Colonic mucosa (tissue), 4 donors: ENCODE measurements around the gene TFDP2. TPM values are rescaled to one million over a fixed set of nuclear protein-coding genes. Genes with fewer than 3 reads are reported as not detected.
A peak's percentile ranks its signal among the peaks of the same experiment; 100 is the strongest.

Source experiments
- DNase-seq: peaks from one replicate; pipeline ENCODE4 v3.0.0-alpha.2; 2020
- H3K27ac ChIP-seq: fragments of 200-600 bp; one replicate; pipeline ENCODE4 v1.8.0; 2021
- H3K27me3 ChIP-seq: fragments of 200-600 bp; one replicate; pipeline ENCODE4 v1.8.0; 2021
- H3K36me3 ChIP-seq: fragments of 200-600 bp; one replicate; pipeline ENCODE4 v1.8.0; 2021
- H3K4me1 ChIP-seq: fragments of 200-600 bp; one replicate; pipeline ENCODE4 v1.8.0; 2021; ENCODE audit warnings: mild to moderate bottlenecking
- H3K4me3 ChIP-seq: fragments of 200-600 bp; one replicate; pipeline ENCODE4 v1.8.0; 2021
- H3K9ac ChIP-seq, 2 donors: one replicate each; pipeline ENCODE4 v1.7.0; 2013; ENCODE audit warnings: control low read depth in 2 of 2, low read depth in 2 of 2, low read length in 2 of 2
- H3K9me3 ChIP-seq: fragments of 200-600 bp; one replicate; pipeline ENCODE4 v1.8.0; 2021
- CTCF ChIP-seq: fragments of 200-600 bp; IDR thresholded peaks from one replicate; pipeline ENCODE4 v1.8.0; 2022; ENCODE audit warnings: antibody characterized with exemption, mild to moderate bottlenecking
- intact Hi-C: fragments of 100-400 bp; cut with DNase I; formaldehyde crosslinking; loops from one replicate; pipeline ENCODE4 v1.14.1; 2022
- total RNA-seq, 2 donors: library from RNA; stranded (reverse); fragmentation: NEBNext Ultra II Directional in 1 of 2; extraction: Animal tissue kit (Norgen Biotek cat#: 25700) in 1 of 2; gene quantifications; one replicate each; pipeline ENCODE4 v1.2.1, GENCODE V29; 2021
- donor health status: healthy.
- donor health status: DM: no; HTN: no; CAD: no.
- donor health status: DM: no; HTN: no; CAD: no.

The TFDP2 gene
- total RNA-seq, 2 donors from 2014 or later, result 33.6 to 42.7 TPM

GRCh38 chr3:141959589-141960554, 189.5 kb downstream of the TFDP2 start:
- intact Hi-C loops, result loop anchor here (10.0 kb wide), 1 partner anchor 195 kb away; no protein-coding TSS in a partner anchor
- H3K4me3 ChIP-seq, result no peak overlapping the region
- DNase-seq, result no peak
- H3K9ac ChIP-seq, result no peak overlapping the region
- no peak for TF ChIP-seq CTCF
- no peaks in the 10 kb centered on the region for H3K36me3 ChIP-seq
- no peak overlapping the region for H3K27ac ChIP-seq
- no peaks in the 10 kb centered on the region for H3K9me3 ChIP-seq
- no peaks in the 10 kb centered on the region for H3K4me1 ChIP-seq
- no peaks in the 10 kb centered on the region for H3K27me3 ChIP-seq

- DNase-seq, result no peak
- Histone ChIP-seq H3K27me3 (no peaks in the 10 kb centered on the region), H3K4me1 (peaks cover 8% of the 10 kb centered on the region), H3K27ac (no peak overlapping the region), H3K9ac (no peak overlapping the region), H3K36me3 (no peaks in the 10 kb centered on the region), H3K9me3 (no peaks in the 10 kb centered on the region), H3K4me3 (no peak overlapping the region)
- intact Hi-C loops, result no loop called here
- TF ChIP-seq CTCF, result no peak
Measured at GRCh38 chr3:141955175-141955574, 194.2 kb downstream of the TFDP2 start.

GRCh38 chr3:141952611-141953010, 196.7 kb downstream of the TFDP2 start:
- DNase-seq, result no peak
- no peaks in the 10 kb centered on the region for H3K36me3 ChIP-seq
- no peak overlapping the region for H3K27ac ChIP-seq
- TF ChIP-seq CTCF, result no peak
- H3K4me3 ChIP-seq, result no peak overlapping the region
- H3K4me1 ChIP-seq, result peaks cover 8% of the 10 kb centered on the region
- no peaks in the 10 kb centered on the region for H3K9me3 ChIP-seq
- intact Hi-C loops, result no loop called here
- no peak overlapping the region for H3K9ac ChIP-seq
- no peaks in the 10 kb centered on the region for H3K27me3 ChIP-seq

- peaks cover 8% of the 10 kb centered on the region for H3K4me1 ChIP-seq
- peak overlapping the region; percentile 50 for H3K27ac ChIP-seq
- H3K9ac ChIP-seq, result no peak overlapping the region
- intact Hi-C loops, result no loop called here
- DNase-seq, result no peak
- no peaks in the 10 kb centered on the region for H3K36me3 ChIP-seq
- no peaks in the 10 kb centered on the region for H3K27me3 ChIP-seq
- TF ChIP-seq CTCF, result no peak
- no peak overlapping the region for H3K4me3 ChIP-seq
- H3K9me3 ChIP-seq, result no peaks in the 10 kb centered on the region
Measured at GRCh38 chr3:141950572-141951493, 198.5 kb downstream of the TFDP2 start.

GRCh38 chr3:141949972-141950371, 199.4 kb downstream of the TFDP2 start:
- no peak overlapping the region for H3K4me3 ChIP-seq
- H3K9me3 ChIP-seq, result no peaks in the 10 kb centered on the region
- H3K4me1 ChIP-seq, result peaks cover 8% of the 10 kb centered on the region
- no peak overlapping the region for H3K9ac ChIP-seq
- peak overlapping the region; percentile 50 for H3K27ac ChIP-seq
- intact Hi-C loops, result no loop called here
- no peak for DNase-seq
- TF ChIP-seq CTCF, result no peak
- H3K36me3 ChIP-seq, result no peaks in the 10 kb centered on the region
- no peaks in the 10 kb centered on the region for H3K27me3 ChIP-seq
